Suprapubic skin (tissue), 3 donors: ENCODE measurements around the gene IGFBP3.

Experiments
- CTCF ChIP-seq, 2 donors: fragments of 200-600 bp in 1 of 2; fragments of 450-650 bp in 1 of 2; sonication (generic) in 1 of 2; IDR thresholded peaks; one replicate each; pipeline ENCODE4 v1.5.1; 2016 to 2019; ENCODE audit warnings: antibody characterized with exemption in 2 of 2, mild to moderate bottlenecking in 1 of 2, moderate library complexity in 1 of 2
- EP300 ChIP-seq: sonication (generic); formaldehyde crosslinking; IDR thresholded peaks from one replicate; pipeline ENCODE4 v1.6.1; 2017; ENCODE audit warnings: antibody characterized with exemption
- POLR2A ChIP-seq, 2 donors: fragments of 450-650 bp; IDR thresholded peaks; one replicate each; pipeline ENCODE4 v1.6.1; 2017; ENCODE audit warnings: antibody characterized with exemption in 2 of 2, mild to moderate bottlenecking in 2 of 2, moderate library complexity in 2 of 2

- TF ChIP-seq CTCF (IDR thresholded peaks at IDR 0.05) (no peak), POLR2A (IDR thresholded peaks at IDR 0.05) (no peak), EP300 (no peak)
Measured at GRCh38 chr7:45968312-45968711, 47.2 kb upstream of the IGFBP3 start.
